Vagina (tissue), 2 donors: ENCODE data around the gene HSF5. TPM values are rescaled to one million over a fixed set of nuclear protein-coding genes. Genes with fewer than 3 reads are reported as not detected.

Source experiments
- DNase-seq, 2 donors: peaks; one replicate each; pipeline ENCODE4 v3.0.0-alpha.2; 2017; ENCODE audit errors: extremely low spot score in 2 of 2
- H3K27ac ChIP-seq: fragments of 200-600 bp; sonication (generic); one replicate; pipeline ENCODE4 v1.5.1; 2019
- H3K27me3 ChIP-seq: fragments of 200-600 bp; sonication (generic); one replicate; pipeline ENCODE4 v1.5.1; 2019
- H3K36me3 ChIP-seq, 2 donors: fragments of 200-600 bp; sonication (generic); one replicate each; pipeline ENCODE4 v1.5.1; 2017 to 2019
- H3K4me1 ChIP-seq: fragments of 200-600 bp; sonication (generic); one replicate; pipeline ENCODE4 v1.5.1; 2019
- H3K4me3 ChIP-seq, 2 donors: fragments of 200-600 bp; sonication (generic); 1 replicate in 1 of 2; 2 replicates in 1 of 2; pipeline ENCODE4 v1.5.1; 2016 to 2019
- H3K9me3 ChIP-seq: fragments of 200-600 bp; sonication (generic); one replicate; pipeline ENCODE4 v1.5.1; 2019
- POLR2A ChIP-seq, 2 donors: fragments of 450-650 bp; IDR thresholded peaks; one replicate each; pipeline ENCODE4 v1.6.1; 2017; ENCODE audit warnings: antibody characterized with exemption in 2 of 2, mild to moderate bottlenecking in 2 of 2, moderate library complexity in 2 of 2
- POLR2AphosphoS5 ChIP-seq, 2 donors: sonication (generic); formaldehyde crosslinking; IDR thresholded peaks; one replicate each; pipeline ENCODE4 v1.9.0; 2017; ENCODE audit warnings: antibody characterized with exemption in 2 of 2, mild to moderate bottlenecking in 2 of 2, low read depth in 1 of 2; ENCODE audit not compliant: insufficient read depth in 1 of 2
- intact Hi-C: fragments of 100-400 bp; cut with DNase I; formaldehyde crosslinking; loops from one replicate; pipeline ENCODE4 v1.15.1; 2023
- total RNA-seq: library from RNA; depleted of rRNA; stranded (reverse); fragments of >200 nt; gene quantifications from one replicate; pipeline ENCODE4 v1.2.3, GENCODE V29; 2016
- TF ChIP-seq, protein P1 (sequence below), 3 experiments: fragments of 450-650 bp in 2 of 3; fragments of 200-600 bp in 1 of 3; sonication (generic) in 1 of 3; IDR thresholded peaks; one replicate each; pipeline ENCODE4 v1.5.1; 2017 to 2019; ENCODE audit warnings: antibody characterized with exemption in 3 of 3, mild to moderate bottlenecking in 2 of 3, moderate library complexity in 2 of 3

The HSF5 gene
- total RNA-seq, 1 donor from 2014 or later: 0.25 TPM

DNA sequence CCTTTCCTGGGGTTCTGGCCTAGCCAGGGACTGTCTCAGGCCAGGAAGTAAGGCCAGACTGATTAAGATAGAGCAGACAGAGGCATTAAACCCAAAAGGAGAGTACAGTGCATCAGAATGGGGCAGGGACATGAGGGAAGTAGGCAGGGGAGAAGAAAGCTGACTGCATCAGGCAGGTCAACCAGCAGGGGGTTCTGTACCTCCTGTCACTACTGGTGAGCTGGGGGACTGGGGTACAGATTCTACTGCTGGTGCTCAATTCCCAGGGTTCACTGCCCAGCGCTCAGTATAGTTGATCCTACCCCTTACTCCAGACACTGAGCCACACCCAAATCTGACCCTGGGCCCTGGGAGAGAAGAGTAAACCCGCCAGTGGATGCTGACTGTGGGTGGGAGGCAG, 39.1 kb upstream of the HSF5 start:
- no peak for TF ChIP-seq POLR2AphosphoS5 (IDR thresholded peaks at IDR 0.05; ENCODE audit: insufficient read depth in 1 of 2, low read depth in 1 of 2)
- no peak for TF ChIP-seq POLR2A (IDR thresholded peaks at IDR 0.05)
- TF ChIP-seq, protein P1, sequence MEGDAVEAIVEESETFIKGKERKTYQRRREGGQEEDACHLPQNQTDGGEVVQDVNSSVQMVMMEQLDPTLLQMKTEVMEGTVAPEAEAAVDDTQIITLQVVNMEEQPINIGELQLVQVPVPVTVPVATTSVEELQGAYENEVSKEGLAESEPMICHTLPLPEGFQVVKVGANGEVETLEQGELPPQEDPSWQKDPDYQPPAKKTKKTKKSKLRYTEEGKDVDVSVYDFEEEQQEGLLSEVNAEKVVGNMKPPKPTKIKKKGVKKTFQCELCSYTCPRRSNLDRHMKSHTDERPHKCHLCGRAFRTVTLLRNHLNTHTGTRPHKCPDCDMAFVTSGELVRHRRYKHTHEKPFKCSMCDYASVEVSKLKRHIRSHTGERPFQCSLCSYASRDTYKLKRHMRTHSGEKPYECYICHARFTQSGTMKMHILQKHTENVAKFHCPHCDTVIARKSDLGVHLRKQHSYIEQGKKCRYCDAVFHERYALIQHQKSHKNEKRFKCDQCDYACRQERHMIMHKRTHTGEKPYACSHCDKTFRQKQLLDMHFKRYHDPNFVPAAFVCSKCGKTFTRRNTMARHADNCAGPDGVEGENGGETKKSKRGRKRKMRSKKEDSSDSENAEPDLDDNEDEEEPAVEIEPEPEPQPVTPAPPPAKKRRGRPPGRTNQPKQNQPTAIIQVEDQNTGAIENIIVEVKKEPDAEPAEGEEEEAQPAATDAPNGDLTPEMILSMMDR (IDR thresholded peaks at IDR 0.05): no peak
- intact Hi-C loops: no loop called here
- H3K27ac ChIP-seq: peak overlapping the region; percentile 32

DNA sequence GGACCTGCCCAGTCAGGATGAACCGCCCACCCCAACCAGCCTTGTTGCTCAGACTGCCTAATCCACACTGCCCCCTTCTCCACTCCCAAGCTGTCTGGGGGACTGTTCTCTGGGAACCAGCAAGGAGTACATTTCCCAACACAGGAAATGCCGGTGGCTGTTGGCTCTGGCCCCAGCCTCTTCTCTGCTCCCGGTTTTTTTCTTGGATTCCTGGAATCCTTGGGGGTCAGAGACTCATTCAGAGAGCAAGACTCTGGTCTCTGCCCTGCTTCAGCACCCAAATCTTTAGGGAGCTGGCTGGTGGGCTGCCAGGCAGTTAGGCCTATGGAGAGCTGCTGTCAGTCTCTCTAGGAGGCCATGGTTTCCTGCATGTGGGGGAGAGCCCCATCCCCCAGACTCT, 37.0 kb upstream of the HSF5 start:
- Histone ChIP-seq H3K9me3 (no peaks in the 10 kb centered on the region), H3K27ac (no peak overlapping the region), H3K4me3 (no peak overlapping the region), H3K4me1 (peaks cover 10% of the 10 kb centered on the region), H3K36me3 (no peaks in the 10 kb centered on the region), H3K27me3 (no peaks in the 10 kb centered on the region)
- no peak for DNase-seq
- intact Hi-C loops: no loop called here
- TF ChIP-seq POLR2AphosphoS5 (IDR thresholded peaks at IDR 0.05; ENCODE audit: insufficient read depth in 1 of 2, low read depth in 1 of 2): no peak
- TF ChIP-seq POLR2A (IDR thresholded peaks at IDR 0.05): no peak
- TF ChIP-seq, protein P1 (IDR thresholded peaks at IDR 0.05): no peak

More for the DNA sequence above, 39.1 kb upstream of the HSF5 start:
- Histone ChIP-seq H3K27me3 (no peaks in the 10 kb centered on the region), H3K4me1 (peaks cover 13% of the 10 kb centered on the region), H3K36me3 (no peaks in the 10 kb centered on the region), H3K9me3 (no peaks in the 10 kb centered on the region), H3K4me3 (no peak overlapping the region)
- no peak for DNase-seq

DNA sequence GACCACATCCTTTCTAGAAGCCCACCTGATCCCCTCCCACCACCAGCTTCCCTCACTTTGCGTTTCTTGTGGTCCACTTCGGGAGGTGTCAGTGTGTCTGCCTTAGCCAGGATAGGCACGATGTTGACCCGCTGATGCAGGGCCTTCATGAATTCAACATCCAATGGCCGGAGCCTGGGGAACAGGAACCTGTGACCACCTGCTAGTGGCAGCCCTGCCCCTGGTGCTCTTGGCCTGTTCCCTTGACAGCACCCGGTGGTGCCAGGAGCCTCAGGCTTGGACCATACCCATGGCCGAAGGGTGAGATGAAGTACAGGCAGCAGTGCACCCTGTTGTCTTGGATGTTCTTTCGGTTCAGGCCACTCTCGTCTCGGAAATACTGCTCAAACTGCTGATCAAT, 33.5 kb upstream of the HSF5 start:
- no peaks in the 10 kb centered on the region for H3K9me3 ChIP-seq
- intact Hi-C loops: loop anchor here (2.0 kb wide), 1 partner anchor 489 kb away; no protein-coding TSS in a partner anchor
- no peak for DNase-seq
- TF ChIP-seq POLR2AphosphoS5 (IDR thresholded peaks at IDR 0.05; ENCODE audit: insufficient read depth in 1 of 2, low read depth in 1 of 2) (no peak), POLR2A (IDR thresholded peaks at IDR 0.05) (no peak)
- TF ChIP-seq, protein P1 (IDR thresholded peaks at IDR 0.05): no peak
- H3K36me3 ChIP-seq: no peaks in the 10 kb centered on the region
- peaks cover 18% of the 10 kb centered on the region for H3K4me1 ChIP-seq
- no peaks in the 10 kb centered on the region for H3K27me3 ChIP-seq
- H3K4me3 ChIP-seq: no peak overlapping the region
- no peak overlapping the region for H3K27ac ChIP-seq

DNA sequence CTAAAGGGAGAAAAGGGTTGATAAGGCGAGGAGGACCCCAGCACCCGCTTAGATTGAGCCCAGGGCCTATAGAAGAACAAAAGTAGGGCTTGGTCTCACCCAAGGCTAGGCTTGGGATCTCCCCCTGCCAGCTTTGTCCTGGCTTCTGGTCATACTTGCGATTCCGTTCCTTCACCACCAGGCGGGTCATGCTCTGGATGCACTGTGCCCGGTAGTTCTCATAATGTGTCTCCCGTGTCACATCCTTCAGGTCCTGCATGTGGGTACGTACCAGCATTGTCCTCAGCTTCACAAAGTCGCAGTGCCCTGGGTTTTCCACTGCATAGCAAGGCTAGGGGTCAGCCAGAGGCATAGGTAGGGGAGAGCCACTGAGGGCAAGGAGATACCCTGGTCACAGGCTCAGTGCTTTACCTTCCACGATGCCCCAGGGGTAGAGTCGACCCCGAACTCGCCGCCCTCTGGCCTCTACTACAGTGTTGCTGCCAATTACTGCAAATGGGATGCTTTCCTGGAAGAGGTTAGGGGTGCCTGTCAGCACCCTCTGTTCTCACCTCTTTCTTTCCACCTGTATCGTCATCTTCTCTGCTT, 32.7 kb upstream of the HSF5 start:
- TF ChIP-seq POLR2AphosphoS5 (IDR thresholded peaks at IDR 0.05; ENCODE audit: insufficient read depth in 1 of 2, low read depth in 1 of 2): no peak
- no peak for TF ChIP-seq POLR2A (IDR thresholded peaks at IDR 0.05)
- TF ChIP-seq, protein P1 (IDR thresholded peaks at IDR 0.05): no peak
- Histone ChIP-seq H3K27me3 (no peaks in the 10 kb centered on the region), H3K27ac (no peak overlapping the region), H3K9me3 (no peaks in the 10 kb centered on the region), H3K36me3 (no peaks in the 10 kb centered on the region), H3K4me3 (no peak overlapping the region), H3K4me1 (peaks cover 25% of the 10 kb centered on the region)
- intact Hi-C loops: loop anchor here (2.0 kb wide), 1 partner anchor 490 kb away; no protein-coding TSS in a partner anchor
- DNase-seq: no peak

DNA sequence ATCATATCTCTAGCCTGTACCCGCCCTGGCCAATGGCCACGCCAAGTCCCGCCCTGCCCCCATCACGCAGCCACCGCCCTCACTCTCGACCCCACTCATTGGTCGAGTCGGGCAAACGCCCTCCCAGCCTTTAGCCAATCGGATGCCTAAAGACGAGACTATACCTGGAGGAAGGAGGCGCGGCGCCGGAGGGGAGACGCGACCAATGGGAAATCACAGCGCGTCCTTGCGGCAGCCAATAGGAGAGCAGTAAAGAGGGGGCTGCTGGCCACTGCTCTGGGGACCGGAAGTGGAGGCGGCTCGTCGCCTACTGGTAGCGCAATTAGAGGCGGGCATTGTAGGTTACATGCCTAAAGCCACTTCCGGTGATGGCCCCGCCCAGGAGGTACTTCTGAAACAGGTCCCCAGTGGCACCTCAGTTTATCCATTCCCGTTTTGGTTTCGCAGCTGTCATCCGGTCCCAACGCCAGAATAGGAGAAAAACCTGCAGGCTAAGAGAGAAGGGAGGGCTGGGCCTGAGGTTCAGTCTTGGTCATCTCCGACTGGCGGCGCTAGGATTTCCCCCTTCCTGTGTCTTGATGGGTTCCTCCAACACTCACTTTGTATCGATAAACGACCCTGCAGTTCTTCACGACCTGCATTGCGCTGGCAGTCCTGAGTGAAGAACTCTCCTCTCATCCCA, 29.9 kb upstream of the HSF5 start:
- peak; percentile 100 for DNase-seq
- no peaks in the 10 kb centered on the region for H3K36me3 ChIP-seq
- H3K4me3 ChIP-seq: peak overlapping the region; percentile 61 to 71
- H3K27me3 ChIP-seq: no peaks in the 10 kb centered on the region
- TF ChIP-seq, protein P1 (IDR thresholded peaks at IDR 0.05): no peak
- TF ChIP-seq POLR2AphosphoS5 (IDR thresholded peaks at IDR 0.05; ENCODE audit: insufficient read depth in 1 of 2, low read depth in 1 of 2): peak; percentile 83 to 99
- peak in 1 of 2 donors; percentile 6 for TF ChIP-seq POLR2A (IDR thresholded peaks at IDR 0.05)
- peak overlapping the region; percentile 93 for H3K27ac ChIP-seq
- H3K4me1 ChIP-seq: peaks cover 40% of the 10 kb centered on the region
- no peaks in the 10 kb centered on the region for H3K9me3 ChIP-seq
- intact Hi-C loops: loop anchor here (5.0 kb wide), 1 partner anchor 1541 kb away; the partner anchor contains the start of gene SCPEP1
